Peyer's patch (tissue), 4 donors: ENCODE results near the gene GDPD2. TPM values are rescaled to one million over a fixed set of nuclear protein-coding genes. Genes with fewer than 3 reads are reported as not detected.
A peak's percentile ranks its signal among the peaks of the same experiment; 100 is the strongest.

ENCODE experiments used
- DNase-seq, 3 donors: peaks; one replicate each; pipeline ENCODE4 v3.0.0-alpha.2; 2017 to 2019
- H3K27ac ChIP-seq, 4 donors: fragments of 200-600 bp; sonication (generic); one replicate each; pipeline ENCODE4 v1.5.1; 2016 to 2019
- H3K27me3 ChIP-seq, 2 donors: fragments of 200-600 bp; sonication (generic); one replicate each; pipeline ENCODE4 v1.5.1; 2019
- H3K36me3 ChIP-seq, 3 donors: fragments of 200-600 bp; sonication (generic); one replicate each; pipeline ENCODE4 v1.5.1; 2016 to 2019
- H3K4me1 ChIP-seq, 4 donors: fragments of 200-600 bp; sonication (generic); one replicate each; pipeline ENCODE4 v1.5.1; 2016 to 2019
- H3K4me3 ChIP-seq, 4 donors: fragments of 200-600 bp; sonication (generic); 1 replicate in 3 of 4; 2 replicates in 1 of 4; pipeline ENCODE4 v1.5.1; 2016 to 2019; ENCODE audit warnings: mild to moderate bottlenecking in 1 of 4
- H3K9me3 ChIP-seq, 4 donors: fragments of 200-600 bp; sonication (generic); one replicate each; pipeline ENCODE4 v1.5.1; 2016 to 2019; ENCODE audit warnings: mild to moderate bottlenecking in 1 of 4
- CTCF ChIP-seq, 6 experiments: fragments of 450-650 bp in 4 of 6; fragments of 200-600 bp in 2 of 6; sonication (generic) in 1 of 6; IDR thresholded peaks; one replicate each; pipeline ENCODE4 v1.5.1; 2017 to 2019; ENCODE audit warnings: antibody characterized with exemption in 6 of 6, mild to moderate bottlenecking in 3 of 6, moderate library complexity in 1 of 6
- POLR2A ChIP-seq, 2 donors: fragments of 450-650 bp; IDR thresholded peaks; one replicate each; pipeline ENCODE4 v1.5.1; 2017; ENCODE audit warnings: antibody characterized with exemption in 2 of 2, mild to moderate bottlenecking in 2 of 2, moderate library complexity in 2 of 2
- total RNA-seq, 4 donors: library from RNA; depleted of rRNA; stranded (reverse); fragments of >200 nt; gene quantifications; one replicate each; pipeline ENCODE4 v1.1.0, GENCODE V29; 2016

The GDPD2 gene
- total RNA-seq, 4 donors from 2014 or later: 37.0 to 84.4 (median 78.8) TPM; not detected in 1

- Histone ChIP-seq H3K36me3 (no peaks in the 10 kb centered on the region), H3K27ac (peak overlapping the region; percentile 65 to 85 (median 78)), H3K27me3 (no peaks in the 10 kb centered on the region), H3K4me1 (no peaks in the 10 kb centered on the region), H3K9me3 (no peaks in the 10 kb centered on the region), H3K4me3 (peak overlapping the region; percentile 44 to 66 (median 58))
- TF ChIP-seq CTCF (IDR thresholded peaks at IDR 0.05) (no peak), POLR2A (IDR thresholded peaks at IDR 0.05) (peak in 1 of 2 donors; percentile 9)
- peak; percentile 85 to 95 (median 91) for DNase-seq
These were observed 11.3 kb downstream of the GDPD2 start for GRCh38 chrX:70434352-70434866.

- Histone ChIP-seq H3K27me3 (no peaks in the 10 kb centered on the region), H3K4me3 (peak overlapping the region; percentile 44 to 66 (median 58))
- peak in 1 of 3 donors; percentile 16 for DNase-seq
These were observed 11.9 kb downstream of the GDPD2 start for GRCh38 chrX:70434914-70435586.

GRCh38 chrX:70436343-70436742, 13.2 kb downstream of the GDPD2 start:
- H3K4me3 ChIP-seq: no peak overlapping the region
- no peaks in the 10 kb centered on the region for H3K36me3 ChIP-seq
- no peak for DNase-seq
- no peaks in the 10 kb centered on the region for H3K27me3 ChIP-seq
- TF ChIP-seq CTCF (IDR thresholded peaks at IDR 0.05) (no peak), POLR2A (IDR thresholded peaks at IDR 0.05) (no peak)
- no peaks in the 10 kb centered on the region for H3K9me3 ChIP-seq
- H3K4me1 ChIP-seq: no peaks in the 10 kb centered on the region
- H3K27ac ChIP-seq: no peak overlapping the region

More at GRCh38 chrX:70434914-70435586, 11.9 kb downstream of the GDPD2 start:
- Histone ChIP-seq H3K9me3 (no peaks in the 10 kb centered on the region), H3K4me1 (no peaks in the 10 kb centered on the region), H3K36me3 (no peaks in the 10 kb centered on the region), H3K27ac (peak overlapping the region in 3 of 4 donors; percentile 42 to 85 (median 81))
- no peak for TF ChIP-seq POLR2A (IDR thresholded peaks at IDR 0.05)
- TF ChIP-seq CTCF (IDR thresholded peaks at IDR 0.05): no peak

- Histone ChIP-seq H3K27me3 (no peaks in the 10 kb centered on the region), H3K9me3 (no peaks in the 10 kb centered on the region), H3K36me3 (no peaks in the 10 kb centered on the region), H3K4me1 (no peaks in the 10 kb centered on the region), H3K27ac (no peak overlapping the region), H3K4me3 (no peak overlapping the region)
- TF ChIP-seq POLR2A (IDR thresholded peaks at IDR 0.05) (no peak), CTCF (IDR thresholded peaks at IDR 0.05) (no peak)
- no peak for DNase-seq
These were observed 13.9 kb downstream of the GDPD2 start for GRCh38 chrX:70437011-70437410.

- no peak for DNase-seq
- Histone ChIP-seq H3K27me3 (no peaks in the 10 kb centered on the region), H3K9me3 (no peaks in the 10 kb centered on the region), H3K4me1 (no peaks in the 10 kb centered on the region), H3K36me3 (no peaks in the 10 kb centered on the region), H3K4me3 (no peak overlapping the region), H3K27ac (no peak overlapping the region)
- no peak for TF ChIP-seq CTCF (IDR thresholded peaks at IDR 0.05)
- TF ChIP-seq POLR2A (IDR thresholded peaks at IDR 0.05): no peak
These were observed 15.0 kb downstream of the GDPD2 start for GRCh38 chrX:70437921-70438665.
